ENCODE measurements around the gene PNMA1. TPM values are rescaled to one million over a fixed set of nuclear protein-coding genes. Genes with fewer than 3 reads are reported as not detected.
A peak's percentile ranks its signal among the peaks of the same experiment; 100 is the strongest.

Gene PNMA1
- total RNA-seq, 2 donors from 2014 or later, result 17.1 to 18.3 TPM

DNA sequence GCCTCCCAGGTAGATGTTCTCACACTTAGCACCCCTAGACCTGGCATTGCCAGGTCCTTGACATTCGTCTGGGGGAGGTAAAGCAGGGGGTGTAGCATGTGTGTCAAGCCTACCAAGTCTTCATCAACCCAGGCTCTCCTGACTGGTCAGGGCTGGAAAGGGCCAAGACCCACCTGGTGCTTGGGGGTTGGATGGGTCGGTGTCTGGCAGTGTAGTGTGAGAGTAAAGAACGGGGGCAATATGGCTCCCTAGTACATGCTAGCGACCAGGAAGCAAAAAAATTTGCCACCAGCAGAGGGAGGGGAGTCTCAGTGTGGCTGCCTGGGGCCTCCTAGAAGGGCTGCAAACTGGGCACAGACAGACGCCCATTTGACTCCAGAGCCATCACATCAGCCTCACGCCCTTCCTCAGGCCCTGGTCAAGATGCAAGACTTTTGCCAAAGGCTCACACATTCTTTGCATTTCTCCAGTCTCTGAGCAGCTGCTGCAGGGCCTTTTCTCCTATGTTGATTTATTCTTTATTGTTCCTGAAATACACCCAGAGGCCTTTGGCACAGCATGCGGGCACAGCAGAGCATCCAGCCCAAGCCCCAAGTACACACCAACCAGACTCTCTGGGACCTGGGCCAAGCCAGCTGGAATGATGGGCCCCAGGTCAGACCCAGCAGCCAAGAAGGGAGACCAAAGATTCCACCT is 38.3 kb upstream of the PNMA1 start:
- H3K9me3 ChIP-seq, result no peaks in the 10 kb centered on the region
- H3K4me1 ChIP-seq, result peaks cover 0 to 99% of the 10 kb centered on the region in 2 donors
- H3K27me3 ChIP-seq, result no peaks in the 10 kb centered on the region
- H3K36me3 ChIP-seq, result no peaks in the 10 kb centered on the region
- no peak for DNase-seq (ENCODE audit: low spot score)
- peak in 1 of 2 donors; percentile 34 for TF ChIP-seq CTCF (IDR thresholded peaks at IDR 0.05)
- peak overlapping the region; percentile 89 to 99 for H3K27ac ChIP-seq
- no peak overlapping the region for H3K4me3 ChIP-seq

GRCh38 chr14:73751157-73751691 is 37.0 kb upstream of the PNMA1 start:
- Histone ChIP-seq H3K36me3 (no peaks in the 10 kb centered on the region), H3K4me3 (no peak overlapping the region), H3K4me1 (peaks cover 0 to 99% of the 10 kb centered on the region in 2 donors), H3K27ac (peak overlapping the region; percentile 89 to 99), H3K9me3 (no peaks in the 10 kb centered on the region), H3K27me3 (no peaks in the 10 kb centered on the region)
- DNase-seq (ENCODE audit: low spot score), result no peak
- no peak for TF ChIP-seq CTCF (IDR thresholded peaks at IDR 0.05)

- Histone ChIP-seq H3K4me1 (peaks cover 0 to 99% of the 10 kb centered on the region in 2 donors), H3K27me3 (no peaks in the 10 kb centered on the region), H3K36me3 (no peaks in the 10 kb centered on the region), H3K27ac (peak overlapping the region; percentile 89 to 99), H3K9me3 (no peaks in the 10 kb centered on the region), H3K4me3 (no peak overlapping the region)
- DNase-seq (ENCODE audit: low spot score), result no peak
- no peak for TF ChIP-seq CTCF (IDR thresholded peaks at IDR 0.05)
These were observed 36.3 kb upstream of the PNMA1 start for GRCh38 chr14:73750531-73750901.

GRCh38 chr14:73749706-73750530 is 35.7 kb upstream of the PNMA1 start:
- no peaks in the 10 kb centered on the region for H3K36me3 ChIP-seq
- H3K4me3 ChIP-seq, result no peak overlapping the region
- TF ChIP-seq CTCF (IDR thresholded peaks at IDR 0.05), result no peak
- peaks cover 0 to 99% of the 10 kb centered on the region in 2 donors for H3K4me1 ChIP-seq
- no peaks in the 10 kb centered on the region for H3K27me3 ChIP-seq
- peak overlapping the region; percentile 89 to 99 for H3K27ac ChIP-seq
- H3K9me3 ChIP-seq, result no peaks in the 10 kb centered on the region
- no peak for DNase-seq (ENCODE audit: low spot score)

GRCh38 chr14:73748858-73749357 is 34.7 kb upstream of the PNMA1 start:
- Histone ChIP-seq H3K9me3 (no peaks in the 10 kb centered on the region), H3K27me3 (no peaks in the 10 kb centered on the region), H3K4me3 (no peak overlapping the region), H3K27ac (peak overlapping the region in 1 of 2 donors; percentile 99), H3K36me3 (no peaks in the 10 kb centered on the region), H3K4me1 (peaks cover 0 to 99% of the 10 kb centered on the region in 2 donors)
- TF ChIP-seq CTCF (IDR thresholded peaks at IDR 0.05), result no peak
- no peak for DNase-seq (ENCODE audit: low spot score)
